Aorta (tissue), 5 donors: ENCODE data around the gene LPAR1. TPM values are rescaled to one million over a fixed set of nuclear protein-coding genes. Genes with fewer than 3 reads are reported as not detected.

Source experiments
- ATAC-seq: fragments of 200-7000 bp; cut with Tn5 transposase; one replicate; pipeline ENCODE4 v1.9.1; 2022; ENCODE audit warnings: moderate library complexity; ENCODE audit not compliant: low FRiP score
- DNase-seq, 2 donors: peaks; one replicate each; pipeline ENCODE4 v3.0.0-alpha.2; 2020
- H3K27ac ChIP-seq, 2 donors: one replicate each; pipeline ENCODE4 v1.5.1; 2013; ENCODE audit warnings: low read length in 2 of 2, mild to moderate bottlenecking in 2 of 2, moderate library complexity in 2 of 2, control low read depth in 1 of 2, inconsistent platforms in 1 of 2, low read depth in 1 of 2
- H3K27me3 ChIP-seq, 2 donors: one replicate each; pipeline ENCODE4 v1.6.1; 2013; ENCODE audit warnings: control low read depth in 1 of 2, low read length in 1 of 2, mild to moderate bottlenecking in 1 of 2, moderate library complexity in 1 of 2; ENCODE audit not compliant: insufficient read depth in 2 of 2, control insufficient read depth in 1 of 2
- H3K36me3 ChIP-seq, 2 donors: one replicate each; pipeline ENCODE4 v1.6.1; 2013; ENCODE audit warnings: control low read depth in 1 of 2, low read length in 1 of 2, mild to moderate bottlenecking in 1 of 2; ENCODE audit not compliant: insufficient read depth in 2 of 2, control insufficient read depth in 1 of 2
- H3K4me1 ChIP-seq, 2 donors: one replicate each; pipeline ENCODE4 v1.6.1; 2013; ENCODE audit warnings: low read length in 2 of 2, control low read depth in 1 of 2, mild to moderate bottlenecking in 1 of 2, moderate library complexity in 1 of 2; ENCODE audit not compliant: insufficient read depth in 2 of 2, control insufficient read depth in 1 of 2
- H3K4me3 ChIP-seq, 2 donors: one replicate each; pipeline ENCODE4 v1.5.1; 2013; ENCODE audit warnings: low read length in 2 of 2, control low read depth in 1 of 2, mild to moderate bottlenecking in 1 of 2
- H3K9me3 ChIP-seq: one replicate; pipeline ENCODE4 v1.6.1; 2013; ENCODE audit warnings: mild to moderate bottlenecking, low read length; ENCODE audit not compliant: control insufficient read depth
- WGBS, 2 donors: extraction: QIAGEN DNeasy Blood & Tissue Kit; methylation state at CpG; one replicate each; pipeline ENCODE4 v1.1.7; 2013; 5-methylcytosine and 5-hydroxymethylcytosine counted together
- intact Hi-C, 2 donors: fragments of 100-400 bp; cut with DNase I; formaldehyde crosslinking; loops; one replicate each; pipeline versions ENCODE4 v1.14.2 to v1.15.0; 2022
- polyA plus RNA-seq, 2 donors: library from polyadenylated mRNA; stranded (reverse); fragments of 200-250 nt; gene quantifications; one replicate each; pipeline ENCODE4 v1.2.3, GENCODE V29; 2013
- total RNA-seq, 2 donors: library from RNA; stranded (reverse); fragmentation: NEBNext Ultra II Directional; extraction: Animal tissue kit (Norgen Biotek cat#: 25700); gene quantifications; one replicate each; pipeline ENCODE4 v1.2.1, GENCODE V29; 2021
- donor health status: healthy with polysubstance abuse.
- donor health status: Bipolar disorder and iron deficiency.
- donor health status: DM: no; HTN: no; CAD: no.
- donor health status: DM: no; HTN: no; CAD: no.
- donor health status: DM: yes; HTN: yes; CAD: no.

Gene LPAR1
- total and polyA plus RNA-seq, 4 donors = 28.1 to 125 (median 94.4) TPM

GRCh38 chr9:111066468-111066867 lies 28.2 kb upstream of the LPAR1 start:
- 59 to 62% methylated on average over 2 of the region's 2 CpGs for WGBS, 2 donors

DNA sequence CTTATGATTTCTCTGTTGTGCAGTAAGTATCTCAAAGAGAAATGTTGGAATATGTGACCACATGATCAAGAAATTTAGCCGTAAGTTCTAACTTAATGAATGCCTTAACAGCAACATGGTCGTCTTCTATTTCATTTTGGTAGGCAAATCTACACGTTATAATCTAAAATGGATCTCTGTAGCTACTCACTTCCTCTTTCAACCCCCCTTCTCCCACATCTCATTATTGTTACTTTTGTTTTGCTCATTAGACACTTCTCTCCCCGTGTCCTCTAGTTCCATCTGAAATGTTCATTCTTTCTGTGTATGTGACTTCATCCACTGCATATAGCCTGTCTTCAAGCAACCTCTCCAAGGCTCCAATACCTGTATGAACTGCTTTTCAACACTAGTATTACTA lies 27.1 kb upstream of the LPAR1 start:
- H3K27me3 ChIP-seq = no peaks in the 10 kb centered on the region
- no peaks in the 10 kb centered on the region for H3K9me3 ChIP-seq
- 87 to 89% methylated on average over 4 of the region's 4 CpGs for WGBS, 2 donors
- no peak overlapping the region for H3K27ac ChIP-seq
- H3K36me3 ChIP-seq = no peaks in the 10 kb centered on the region
- no peak overlapping the region for H3K4me3 ChIP-seq
- intact Hi-C loops = no loop called here
- no peaks in the 10 kb centered on the region for H3K4me1 ChIP-seq
- no peak for ATAC-seq
- DNase-seq = no peak

More at GRCh38 chr9:111066468-111066867, 28.2 kb upstream of the LPAR1 start:
- Histone ChIP-seq H3K4me1 (no peaks in the 10 kb centered on the region), H3K27ac (no peak overlapping the region), H3K9me3 (no peaks in the 10 kb centered on the region), H3K4me3 (no peak overlapping the region), H3K36me3 (no peaks in the 10 kb centered on the region), H3K27me3 (no peaks in the 10 kb centered on the region)
- ATAC-seq = no peak
- no peak for DNase-seq
- intact Hi-C loops = no loop called here

DNA sequence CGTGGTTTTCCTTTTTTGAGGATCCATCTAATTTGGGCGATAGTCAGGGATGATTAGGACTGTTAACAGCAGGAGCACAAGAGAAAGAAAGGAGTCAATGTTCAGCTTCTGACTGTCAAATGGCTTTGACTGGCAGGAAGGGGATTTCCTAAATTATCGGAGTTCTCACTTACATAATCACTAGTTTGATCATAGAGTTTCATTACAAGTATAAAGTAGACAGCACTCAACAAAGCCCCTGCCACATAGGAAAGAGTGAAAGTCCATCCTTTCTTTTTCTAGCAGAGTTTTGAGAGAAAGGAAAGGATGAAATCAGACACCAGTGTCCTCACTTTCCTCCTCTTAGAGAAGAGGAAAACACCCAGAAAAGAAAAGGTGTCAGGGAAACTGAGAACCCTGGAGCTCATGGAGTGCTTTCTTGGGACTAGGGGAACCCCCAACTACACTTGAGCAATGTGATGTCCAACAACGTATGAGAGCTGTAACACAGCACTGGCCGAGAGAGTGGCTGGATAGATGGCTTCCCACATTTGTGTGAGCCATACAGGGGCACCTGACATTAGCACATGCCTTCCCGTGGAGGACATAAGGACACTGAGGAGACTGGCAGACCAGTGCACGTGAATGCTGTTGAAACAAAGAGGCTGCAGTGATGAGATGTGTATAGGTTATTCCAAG lies 26.0 kb upstream of the LPAR1 start:
- Histone ChIP-seq H3K36me3 (no peaks in the 10 kb centered on the region), H3K9me3 (no peaks in the 10 kb centered on the region), H3K4me3 (no peak overlapping the region), H3K4me1 (no peaks in the 10 kb centered on the region), H3K27me3 (no peaks in the 10 kb centered on the region), H3K27ac (no peak overlapping the region)
- no peak for DNase-seq
- intact Hi-C loops = no loop called here
- no peak for ATAC-seq
- WGBS, 2 donors = 83 to 84% methylated on average over 7 of the region's 7 CpGs

DNA sequence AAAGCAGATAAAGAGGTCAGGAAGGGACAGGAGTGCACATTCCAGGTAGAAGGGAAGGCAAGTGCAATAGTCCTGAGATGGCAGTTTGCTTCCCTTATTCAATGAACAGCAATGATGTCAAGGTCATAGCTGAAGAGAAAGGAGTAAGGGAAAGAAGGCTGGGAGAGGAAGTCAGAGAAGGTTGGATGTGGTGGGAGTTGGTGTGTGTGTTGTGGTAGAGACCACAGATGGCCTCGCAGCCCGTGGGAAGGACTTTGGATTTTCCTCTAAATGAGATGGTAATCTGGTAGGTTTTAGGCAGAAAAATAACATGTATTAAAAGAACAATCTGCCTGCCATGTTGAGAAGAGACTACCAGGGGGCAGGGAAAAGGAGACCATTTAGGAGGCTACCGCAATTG lies 25.1 kb upstream of the LPAR1 start:
- Histone ChIP-seq H3K4me3 (no peak overlapping the region), H3K36me3 (no peaks in the 10 kb centered on the region), H3K27ac (no peak overlapping the region), H3K4me1 (no peaks in the 10 kb centered on the region), H3K27me3 (no peaks in the 10 kb centered on the region), H3K9me3 (no peaks in the 10 kb centered on the region)
- ATAC-seq (no peak), DNase-seq (no peak)
- intact Hi-C loops = no loop called here
- 88 to 94% methylated on average over 3 of the region's 3 CpGs for WGBS, 2 donors

GRCh38 chr9:111058166-111058565 lies 19.9 kb upstream of the LPAR1 start:
- no peaks in the 10 kb centered on the region for H3K27me3 ChIP-seq
- no peak for DNase-seq
- no peaks in the 10 kb centered on the region for H3K4me1 ChIP-seq
- intact Hi-C loops = no loop called here
- H3K36me3 ChIP-seq = no peaks in the 10 kb centered on the region
- H3K4me3 ChIP-seq = no peak overlapping the region
- ATAC-seq = no peak
- no peak overlapping the region for H3K27ac ChIP-seq
- WGBS, 2 donors = 90 to 92% methylated on average over 3 of the region's 3 CpGs
- no peaks in the 10 kb centered on the region for H3K9me3 ChIP-seq

- Histone ChIP-seq H3K27ac (no peak overlapping the region), H3K27me3 (no peaks in the 10 kb centered on the region), H3K4me3 (no peak overlapping the region), H3K9me3 (no peaks in the 10 kb centered on the region), H3K36me3 (no peaks in the 10 kb centered on the region), H3K4me1 (no peaks in the 10 kb centered on the region)
- intact Hi-C loops = no loop called here
- WGBS, 2 donors = 63 to 66% methylated on average over 3 of the region's 3 CpGs
- no peak for DNase-seq
- ATAC-seq = no peak
Observed at GRCh38 chr9:111056538-111056937, 18.3 kb upstream of the LPAR1 start.

DNA sequence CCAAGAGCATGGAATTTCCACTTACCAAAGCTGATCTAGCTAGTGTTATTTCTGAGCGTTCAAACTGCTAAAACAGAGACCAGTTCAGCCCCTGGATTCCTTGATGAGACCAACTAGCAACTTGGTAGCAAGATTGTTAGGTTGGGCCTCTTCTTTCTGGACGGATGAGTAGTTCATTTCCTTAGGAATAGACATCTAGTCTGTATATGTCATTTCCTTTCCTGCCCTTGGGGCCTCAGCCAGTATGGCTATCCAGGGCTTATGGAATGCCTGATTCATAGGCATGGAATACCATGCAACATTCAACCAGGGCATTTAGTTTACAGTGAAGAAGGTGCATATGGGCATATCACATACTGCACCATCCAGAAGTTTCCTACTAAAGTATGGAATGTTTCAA lies 14.5 kb upstream of the LPAR1 start:
- WGBS, 2 donors = 84 to 92% methylated on average over 2 of the region's 2 CpGs
- no peaks in the 10 kb centered on the region for H3K9me3 ChIP-seq
- no peaks in the 10 kb centered on the region for H3K27me3 ChIP-seq
- ATAC-seq = no peak
- intact Hi-C loops = no loop called here
- DNase-seq = no peak
- H3K27ac ChIP-seq = no peak overlapping the region
- H3K4me3 ChIP-seq = no peak overlapping the region
- no peaks in the 10 kb centered on the region for H3K4me1 ChIP-seq
- H3K36me3 ChIP-seq = no peaks in the 10 kb centered on the region

DNA sequence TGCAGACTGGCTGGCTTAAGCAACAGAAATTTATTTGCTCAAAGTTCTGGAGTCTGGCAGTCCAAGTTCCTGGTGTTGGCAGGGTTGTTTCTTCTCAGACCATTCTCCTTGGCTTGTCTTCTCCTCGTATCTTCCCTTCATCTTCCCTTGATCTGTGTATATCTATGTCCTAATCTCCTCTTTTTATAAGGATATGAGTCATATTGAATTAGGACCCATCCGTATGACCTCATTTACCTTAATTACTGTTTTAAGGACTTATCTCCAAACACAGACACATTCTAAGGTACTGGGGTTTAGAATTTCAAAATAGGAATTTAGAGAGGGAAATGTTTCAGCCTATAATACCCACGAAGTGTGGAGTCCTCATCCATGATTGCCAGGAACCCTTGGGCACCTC lies 13.1 kb upstream of the LPAR1 start:
- no peak for ATAC-seq

GRCh38 chr9:111050819-111051218 lies 12.5 kb upstream of the LPAR1 start:
- ATAC-seq = no peak

More for the DNA sequence above, 13.1 kb upstream of the LPAR1 start:
- Histone ChIP-seq H3K4me3 (no peak overlapping the region), H3K9me3 (no peaks in the 10 kb centered on the region), H3K36me3 (no peaks in the 10 kb centered on the region), H3K27me3 (no peaks in the 10 kb centered on the region), H3K4me1 (no peaks in the 10 kb centered on the region), H3K27ac (no peak overlapping the region)
- 81 to 83% methylated on average over 3 of the region's 3 CpGs for WGBS, 2 donors
- intact Hi-C loops = no loop called here
- no peak for DNase-seq

More at GRCh38 chr9:111050819-111051218, 12.5 kb upstream of the LPAR1 start:
- H3K27ac ChIP-seq = no peak overlapping the region
- H3K9me3 ChIP-seq = no peaks in the 10 kb centered on the region
- intact Hi-C loops = no loop called here
- no peaks in the 10 kb centered on the region for H3K36me3 ChIP-seq
- H3K4me1 ChIP-seq = no peaks in the 10 kb centered on the region
- H3K27me3 ChIP-seq = no peaks in the 10 kb centered on the region
- DNase-seq = no peak
- no peak overlapping the region for H3K4me3 ChIP-seq
